ENCODE results near the gene COL9A3. TPM values are rescaled to one million over a fixed set of nuclear protein-coding genes. Genes with fewer than 3 reads are reported as not detected.
A peak's percentile ranks its signal among the peaks of the same experiment; 100 is the strongest.

Gene COL9A3
- total RNA-seq, 2 experiments from 2014 or later: not detected

- no peak overlapping the region for H3K27ac ChIP-seq (ENCODE audit: low read depth in 1 of 2, low read length in 2 of 2)
- no peaks in the 10 kb centered on the region for H3K27me3 ChIP-seq (ENCODE audit: control insufficient read depth in 1 of 2, insufficient read depth in 2 of 2, low read length in 2 of 2)
- H3K4me3 Mint-ChIP-seq: no peak overlapping the region
- H3K27me3 Mint-ChIP-seq: no peaks in the 10 kb centered on the region
- H3K4me3 ChIP-seq (ENCODE audit: low read length): no peak overlapping the region
- H3K27ac Mint-ChIP-seq: no peak overlapping the region
- no peaks in the 10 kb centered on the region for H3K36me3 ChIP-seq (ENCODE audit: insufficient read depth, low read length)
- no peaks in the 10 kb centered on the region for H3K9me3 ChIP-seq (ENCODE audit: control insufficient read depth in 1 of 2, insufficient read depth in 1 of 2, low read length in 2 of 2)
- H3K36me3 Mint-ChIP-seq (ENCODE audit: low read depth): no peaks in the 10 kb centered on the region
- H3K4me1 Mint-ChIP-seq (ENCODE audit: low read depth): peaks cover 14% of the 10 kb centered on the region
- TF ChIP-seq, protein P1, sequence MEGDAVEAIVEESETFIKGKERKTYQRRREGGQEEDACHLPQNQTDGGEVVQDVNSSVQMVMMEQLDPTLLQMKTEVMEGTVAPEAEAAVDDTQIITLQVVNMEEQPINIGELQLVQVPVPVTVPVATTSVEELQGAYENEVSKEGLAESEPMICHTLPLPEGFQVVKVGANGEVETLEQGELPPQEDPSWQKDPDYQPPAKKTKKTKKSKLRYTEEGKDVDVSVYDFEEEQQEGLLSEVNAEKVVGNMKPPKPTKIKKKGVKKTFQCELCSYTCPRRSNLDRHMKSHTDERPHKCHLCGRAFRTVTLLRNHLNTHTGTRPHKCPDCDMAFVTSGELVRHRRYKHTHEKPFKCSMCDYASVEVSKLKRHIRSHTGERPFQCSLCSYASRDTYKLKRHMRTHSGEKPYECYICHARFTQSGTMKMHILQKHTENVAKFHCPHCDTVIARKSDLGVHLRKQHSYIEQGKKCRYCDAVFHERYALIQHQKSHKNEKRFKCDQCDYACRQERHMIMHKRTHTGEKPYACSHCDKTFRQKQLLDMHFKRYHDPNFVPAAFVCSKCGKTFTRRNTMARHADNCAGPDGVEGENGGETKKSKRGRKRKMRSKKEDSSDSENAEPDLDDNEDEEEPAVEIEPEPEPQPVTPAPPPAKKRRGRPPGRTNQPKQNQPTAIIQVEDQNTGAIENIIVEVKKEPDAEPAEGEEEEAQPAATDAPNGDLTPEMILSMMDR (IDR thresholded peaks at IDR 0.05): no peak
- POLR2A ChIA-PET: no interaction called here
- intact Hi-C loops (cut with DNase I, micrococcal nuclease): no loop called here
- H3K9me3 Mint-ChIP-seq: no peaks in the 10 kb centered on the region
- ATAC-seq (ENCODE audit: poor library complexity) (no peak), DNase-seq (peak in 1 of 14 experiments; percentile 20)
- H3K4me1 ChIP-seq (ENCODE audit: insufficient read depth, low read length): peaks cover 19% of the 10 kb centered on the region
- CTCF ChIA-PET: no interaction called here
Measured at GRCh38 chr20:62828511-62829230, 11.8 kb downstream of the COL9A3 start.

GRCh38 chr20:62829231-62830230 is 12.7 kb downstream of the COL9A3 start:
- no peaks in the 10 kb centered on the region for H3K36me3 ChIP-seq (ENCODE audit: insufficient read depth, low read length)
- CTCF ChIA-PET: no interaction called here
- no peak overlapping the region for H3K27ac ChIP-seq (ENCODE audit: low read depth in 1 of 2, low read length in 2 of 2)
- Mint-ChIP-seq H3K4me3 (no peak overlapping the region), H3K9me3 (no peaks in the 10 kb centered on the region), H3K27me3 (no peaks in the 10 kb centered on the region), H3K36me3 (ENCODE audit: low read depth) (no peaks in the 10 kb centered on the region), H3K4me1 (ENCODE audit: low read depth) (peaks cover 14% of the 10 kb centered on the region), H3K27ac (no peak overlapping the region)
- peak in 1 of 14 experiments; percentile 11 for DNase-seq
- ATAC-seq (ENCODE audit: poor library complexity): no peak
- no peak overlapping the region for H3K4me3 ChIP-seq (ENCODE audit: low read length)
- H3K27me3 ChIP-seq (ENCODE audit: control insufficient read depth in 1 of 2, insufficient read depth in 2 of 2, low read length in 2 of 2): no peaks in the 10 kb centered on the region
- TF ChIP-seq, protein P1 (IDR thresholded peaks at IDR 0.05): no peak
- H3K4me1 ChIP-seq (ENCODE audit: insufficient read depth, low read length): peaks cover 13% of the 10 kb centered on the region
- POLR2A ChIA-PET: no interaction called here
- H3K9me3 ChIP-seq (ENCODE audit: control insufficient read depth in 1 of 2, insufficient read depth in 1 of 2, low read length in 2 of 2): no peaks in the 10 kb centered on the region
- intact Hi-C loops (cut with DNase I, micrococcal nuclease): no loop called here

- peak in 1 of 14 experiments; percentile 24 for DNase-seq
- TF ChIP-seq, protein P1 (IDR thresholded peaks at IDR 0.05): no peak
- Histone ChIP-seq H3K27ac (ENCODE audit: low read depth in 1 of 2, low read length in 2 of 2) (no peak overlapping the region), H3K4me1 (ENCODE audit: insufficient read depth, low read length) (peaks cover 8% of the 10 kb centered on the region), H3K4me3 (ENCODE audit: low read length) (no peak overlapping the region), H3K9me3 (ENCODE audit: control insufficient read depth in 1 of 2, insufficient read depth in 1 of 2, low read length in 2 of 2) (no peaks in the 10 kb centered on the region), H3K36me3 (ENCODE audit: insufficient read depth, low read length) (no peaks in the 10 kb centered on the region), H3K27me3 (ENCODE audit: control insufficient read depth in 1 of 2, insufficient read depth in 2 of 2, low read length in 2 of 2) (no peaks in the 10 kb centered on the region)
- no peak for ATAC-seq (ENCODE audit: poor library complexity)
- Mint-ChIP-seq H3K27me3 (no peaks in the 10 kb centered on the region), H3K4me1 (ENCODE audit: low read depth) (peaks cover 14% of the 10 kb centered on the region), H3K4me3 (no peak overlapping the region), H3K9me3 (no peaks in the 10 kb centered on the region), H3K27ac (no peak overlapping the region), H3K36me3 (ENCODE audit: low read depth) (no peaks in the 10 kb centered on the region)
- POLR2A ChIA-PET: no interaction called here
- intact Hi-C loops (cut with DNase I, micrococcal nuclease): no loop called here
- CTCF ChIA-PET: no interaction called here
Measured at GRCh38 chr20:62830251-62830650, 13.4 kb downstream of the COL9A3 start.
